Choroid plexus epithelial cell (primary cell): Measurements from ENCODE around the gene TIPRL.
A peak's percentile ranks its signal among the peaks of the same experiment; 100 is the strongest.

Experiments used
- DNase-seq: peaks from one replicate; pipeline ENCODE4 v3.0.0-alpha.2; 2010; ENCODE audit warnings: low read depth
- H3K4me3 ChIP-seq: 2 replicates; pipeline ENCODE4 v1.5.1; 2011; ENCODE audit warnings: low read depth, mild to moderate bottlenecking, control low read depth, low read length, moderate library complexity
- CTCF ChIP-seq: conservative IDR thresholded peaks from 2 replicates; pipeline ENCODE4 v1.5.1; 2011; ENCODE audit warnings: low read depth, mild to moderate bottlenecking, control low read depth, inconsistent platforms, low read length, moderate library complexity

TIPRL gene

DNA sequence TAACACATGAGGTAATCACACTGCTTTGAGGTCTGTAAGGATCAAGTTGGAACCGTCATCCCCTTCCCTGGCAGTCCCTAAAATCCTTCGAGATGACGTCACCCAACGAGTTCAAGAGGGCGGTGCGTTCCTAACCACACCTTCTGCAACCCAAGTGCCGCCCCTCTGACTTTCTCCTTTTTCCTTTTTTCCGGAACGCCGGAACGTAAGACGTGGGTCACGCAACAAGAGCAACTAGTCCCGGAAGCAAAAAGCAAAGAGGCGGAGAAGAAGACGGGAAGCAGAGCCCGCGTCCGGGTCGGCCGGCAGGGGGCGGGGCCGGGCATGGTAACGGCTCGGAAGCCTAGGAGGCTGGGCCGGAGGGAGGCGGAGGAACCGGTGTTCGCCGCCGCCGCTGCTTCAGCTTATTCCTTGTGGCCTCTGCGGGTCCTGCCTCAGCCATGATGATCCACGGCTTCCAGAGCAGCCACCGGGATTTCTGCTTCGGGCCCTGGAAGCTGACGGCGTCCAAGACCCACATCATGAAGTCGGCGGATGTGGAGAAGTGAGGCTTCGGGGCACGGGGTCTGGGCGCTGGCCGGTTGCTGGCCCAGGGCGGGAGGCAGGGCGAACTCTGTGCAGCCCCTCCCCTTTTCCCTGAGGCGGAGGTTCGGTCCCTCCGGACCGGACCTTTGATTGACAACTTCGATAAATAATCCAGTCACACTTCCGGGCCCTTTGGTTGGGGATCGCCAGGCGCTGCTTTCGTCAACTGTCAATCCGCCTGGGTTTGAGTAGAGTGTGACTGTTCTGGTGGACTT is at the start of gene TIPRL:
Gene TIPRL, plus strand, starts transcription at position 325 of the 800 bp plus-strand sequence. Its CDS starts 116 bp downstream, at position 441.
- TF ChIP-seq CTCF: peak; percentile 69
- DNase-seq: peak; percentile 99
- H3K4me3 ChIP-seq: peak within 1 kb of the TSS; percentile 94

- no peak for DNase-seq
- no peak for TF ChIP-seq CTCF
- no peak overlapping the region for H3K4me3 ChIP-seq
Observed at GRCh38 chr1:168129933-168130332, 48.8 kb upstream of the TIPRL start.

DNA sequence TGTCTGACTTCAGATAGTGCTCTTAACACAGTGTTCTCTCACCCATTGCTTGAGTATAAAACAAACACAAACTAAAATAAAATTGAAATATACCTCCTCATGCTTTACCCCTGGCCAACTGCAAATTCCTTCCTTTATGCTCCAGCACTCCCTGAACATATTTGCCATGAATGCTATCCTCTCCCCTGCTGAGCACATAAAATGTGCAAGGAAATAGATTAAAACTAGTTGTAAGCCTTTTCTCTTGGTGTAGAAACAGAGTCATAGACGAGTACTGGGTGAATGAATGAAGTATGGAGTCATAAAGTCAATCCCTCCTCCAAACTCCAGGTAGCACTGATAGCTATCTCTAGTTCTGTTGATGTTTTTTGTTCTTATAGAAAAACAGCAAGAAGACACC is 44.6 kb upstream of the TIPRL start:
- H3K4me3 ChIP-seq: no peak overlapping the region
- DNase-seq: peak; percentile 30
- TF ChIP-seq CTCF: no peak

- H3K4me3 ChIP-seq: no peak overlapping the region
- TF ChIP-seq CTCF: no peak
- DNase-seq: no peak
Observed at GRCh38 chr1:168134642-168135041, 44.1 kb upstream of the TIPRL start.

DNA sequence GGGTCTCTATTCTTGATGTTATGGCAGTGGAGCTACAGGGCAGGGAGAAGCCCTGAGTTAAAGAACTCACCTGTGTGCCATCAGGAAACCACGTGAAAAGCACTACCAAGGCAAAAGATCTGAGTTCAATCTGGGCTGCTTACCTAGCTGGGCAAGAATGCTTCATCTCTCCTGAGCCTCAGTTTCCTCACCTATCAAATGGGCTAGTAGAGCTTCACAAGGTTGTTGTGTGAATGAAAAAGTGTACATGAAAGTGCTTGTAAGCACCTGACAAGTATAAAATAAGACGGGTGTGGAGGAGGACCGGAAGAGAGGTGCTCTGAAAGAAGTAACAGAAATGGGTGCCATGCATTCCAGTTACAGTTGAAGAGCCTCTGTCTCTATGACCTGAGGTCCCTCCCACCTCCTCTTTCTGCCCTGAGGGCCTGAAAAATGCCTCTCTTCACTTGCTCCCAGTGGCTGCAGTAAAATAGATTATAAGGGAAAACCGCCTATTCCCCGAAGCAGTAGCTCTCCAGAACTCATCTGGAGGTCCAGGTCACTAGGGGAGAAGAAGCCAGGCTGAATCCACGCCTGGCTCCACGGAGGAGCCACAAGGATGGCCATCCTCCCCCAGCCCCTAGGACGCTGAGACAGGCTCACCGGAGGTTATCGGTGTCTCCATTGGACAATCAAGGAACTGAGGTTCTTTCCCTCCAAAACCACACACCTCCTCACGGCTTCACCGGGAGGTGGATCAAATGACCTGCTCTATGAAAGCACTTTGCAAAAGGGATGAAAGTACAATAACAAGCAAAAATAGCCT is 43.4 kb upstream of the TIPRL start:
- H3K4me3 ChIP-seq: peak overlapping the region; percentile 68
- no peak for TF ChIP-seq CTCF
- no peak for DNase-seq

DNA sequence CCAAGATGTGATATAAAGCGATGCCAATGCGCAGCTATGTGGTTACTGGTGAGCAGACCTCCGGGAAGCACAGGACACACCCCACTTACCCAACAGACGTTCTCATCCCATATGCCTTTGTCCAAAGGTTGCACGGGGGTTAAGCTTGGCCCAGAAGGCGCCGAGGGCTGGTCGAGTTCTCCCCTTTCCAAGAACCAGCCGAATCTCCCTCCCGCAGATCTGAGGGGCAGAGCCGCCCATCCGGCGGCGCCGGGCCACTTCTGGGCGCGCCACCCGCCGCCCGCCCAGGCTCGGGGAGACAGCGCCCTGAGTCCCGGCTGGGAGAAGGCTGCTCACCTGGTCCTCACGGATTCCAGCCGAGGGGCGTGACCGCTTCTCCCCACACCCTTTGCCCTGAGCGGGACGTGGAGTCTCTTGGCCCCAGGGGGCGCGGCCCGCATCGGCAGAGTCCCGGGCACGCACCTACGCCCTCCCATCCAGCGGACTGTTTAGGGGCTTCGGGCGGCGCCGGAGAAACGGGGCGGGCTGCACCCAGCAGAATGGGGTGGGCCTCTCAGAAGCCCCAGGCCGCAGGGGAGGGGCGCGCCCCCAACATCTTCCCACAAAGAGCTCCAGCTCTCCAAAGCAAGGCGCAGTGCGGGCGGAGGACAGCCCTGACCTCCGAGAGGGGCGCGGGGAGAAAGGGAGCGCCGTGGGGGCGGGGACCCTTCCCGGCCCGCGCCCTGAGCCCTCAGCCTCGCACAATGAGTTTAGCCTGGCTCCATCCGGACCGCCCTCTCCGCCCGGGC is 42.6 kb upstream of the TIPRL start:
- TF ChIP-seq CTCF: no peak
- peak; percentile 28 for DNase-seq
- H3K4me3 ChIP-seq: peak overlapping the region; percentile 68
